MCF 10A (cell line): Measurements from ENCODE around the gene HSPB8. TPM values are rescaled to one million over a fixed set of nuclear protein-coding genes. Genes with fewer than 3 reads are reported as not detected.

Experiments
- BruUV-seq: library from RNA; stranded (reverse); fragments of 400-500 nt; replicated peaks from 2 replicates; lab custom pipeline; 2021; lab: Mats Ljungman, UMichigan
- CTCF ChIA-PET: fragments of 300-600 bp; sonication (Branson Sonifier 250); formaldehyde crosslinking; extraction: SDS; loops from one replicate; lab custom pipeline; 2021; ENCODE audit warnings: antibody characterized with exemption, inconsistent platforms; lab: Yijun Ruan, JAX
- POLR2A ChIA-PET: fragments of 300-600, 350-650 bp; sonication (Branson Sonifier 250); formaldehyde crosslinking; extraction: SDS; loops from one replicate; lab custom pipeline; 2020; ENCODE audit warnings: antibody characterized with exemption, inconsistent platforms; lab: Yijun Ruan, JAX
- DNase-seq: peaks from one replicate; pipeline ENCODE4 v3.0.0-alpha.2; 2018; ENCODE audit not compliant: unreplicated experiment
- H3K27ac Mint-ChIP-seq: one replicate; pipeline ENCODE4 v1.8.0; 2022; ENCODE audit warnings: mild to moderate bottlenecking, low read depth, mixed read lengths; ENCODE audit not compliant: unreplicated experiment
- H3K27me3 Mint-ChIP-seq: one replicate; pipeline ENCODE4 v1.8.0; 2022; ENCODE audit warnings: mixed read lengths; ENCODE audit not compliant: insufficient read depth, unreplicated experiment
- H3K36me3 Mint-ChIP-seq: one replicate; pipeline ENCODE4 v1.8.0; 2022; ENCODE audit warnings: mild to moderate bottlenecking, moderate library complexity, mixed read lengths; ENCODE audit not compliant: insufficient read depth, unreplicated experiment
- H3K4me1 Mint-ChIP-seq: one replicate; pipeline ENCODE4 v1.8.0; 2022; ENCODE audit warnings: mixed read lengths; ENCODE audit not compliant: insufficient read depth, unreplicated experiment
- H3K4me3 Mint-ChIP-seq: one replicate; pipeline ENCODE4 v1.8.0; 2022; ENCODE audit warnings: mild to moderate bottlenecking, moderate library complexity, mixed read lengths; ENCODE audit not compliant: unreplicated experiment
- H3K9me3 Mint-ChIP-seq: one replicate; pipeline ENCODE4 v1.8.0; 2022; ENCODE audit warnings: mixed read lengths; ENCODE audit not compliant: unreplicated experiment
- intact Hi-C: fragments of 100-400 bp; cut with micrococcal nuclease; formaldehyde crosslinking; loops from 2 replicates; pipeline ENCODE4 v1.14.1; 2022
- total RNA-seq: library from RNA; stranded (reverse); gene quantifications from 2 replicates; pipeline ENCODE4 v1.2.3, GENCODE V29; 2022
- TF ChIP-seq, protein P1 (sequence below): fragments of 200-600 bp; IDR thresholded peaks from one replicate; pipeline ENCODE4 v1.8.0; 2022; ENCODE audit warnings: antibody characterized with exemption, mild to moderate bottlenecking; ENCODE audit not compliant: unreplicated experiment

HSPB8 gene
- total RNA-seq, 1 experiment from 2014 or later = 0.23 TPM

GRCh38 chr12:119206348-119207062 is 27.8 kb downstream of the HSPB8 start:
- H3K27me3 Mint-ChIP-seq = no peaks in the 10 kb centered on the region
- peaks cover 8% of the 10 kb centered on the region for H3K9me3 Mint-ChIP-seq
- TF ChIP-seq, protein P1, sequence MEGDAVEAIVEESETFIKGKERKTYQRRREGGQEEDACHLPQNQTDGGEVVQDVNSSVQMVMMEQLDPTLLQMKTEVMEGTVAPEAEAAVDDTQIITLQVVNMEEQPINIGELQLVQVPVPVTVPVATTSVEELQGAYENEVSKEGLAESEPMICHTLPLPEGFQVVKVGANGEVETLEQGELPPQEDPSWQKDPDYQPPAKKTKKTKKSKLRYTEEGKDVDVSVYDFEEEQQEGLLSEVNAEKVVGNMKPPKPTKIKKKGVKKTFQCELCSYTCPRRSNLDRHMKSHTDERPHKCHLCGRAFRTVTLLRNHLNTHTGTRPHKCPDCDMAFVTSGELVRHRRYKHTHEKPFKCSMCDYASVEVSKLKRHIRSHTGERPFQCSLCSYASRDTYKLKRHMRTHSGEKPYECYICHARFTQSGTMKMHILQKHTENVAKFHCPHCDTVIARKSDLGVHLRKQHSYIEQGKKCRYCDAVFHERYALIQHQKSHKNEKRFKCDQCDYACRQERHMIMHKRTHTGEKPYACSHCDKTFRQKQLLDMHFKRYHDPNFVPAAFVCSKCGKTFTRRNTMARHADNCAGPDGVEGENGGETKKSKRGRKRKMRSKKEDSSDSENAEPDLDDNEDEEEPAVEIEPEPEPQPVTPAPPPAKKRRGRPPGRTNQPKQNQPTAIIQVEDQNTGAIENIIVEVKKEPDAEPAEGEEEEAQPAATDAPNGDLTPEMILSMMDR = no peak
- no peak overlapping the region for H3K27ac Mint-ChIP-seq
- ChIA-PET POLR2A (no interaction called here), CTCF (no interaction called here)
- H3K4me3 Mint-ChIP-seq = no peak overlapping the region
- no peaks in the 10 kb centered on the region for H3K36me3 Mint-ChIP-seq
- no peaks in the 10 kb centered on the region for H3K4me1 Mint-ChIP-seq
- no peak for DNase-seq
- no TSS peak for BruUV-seq
- intact Hi-C loops = no loop called here

DNA sequence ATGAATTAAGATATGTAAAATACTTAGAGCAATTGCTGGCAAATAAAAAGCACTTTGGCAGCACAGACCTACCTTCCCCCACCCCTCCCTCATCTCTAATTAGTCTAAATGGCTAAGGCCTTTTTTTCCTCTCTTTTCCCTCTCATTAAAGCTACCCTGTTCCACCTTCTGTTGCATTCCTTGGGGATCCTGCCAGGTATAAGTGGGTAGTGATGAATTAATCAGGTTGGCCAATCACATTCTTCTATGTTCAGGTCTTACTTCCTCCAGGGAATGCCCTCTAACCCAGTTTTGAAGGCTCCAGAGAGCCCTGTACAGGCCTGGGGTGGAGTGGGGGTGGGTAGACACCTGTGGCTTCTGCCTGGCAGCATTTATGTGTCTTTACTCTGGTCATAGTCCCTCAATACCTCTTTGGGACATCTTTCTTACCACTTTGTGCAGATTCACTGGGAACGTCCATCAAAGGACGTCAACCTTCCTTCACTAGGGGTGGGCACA is 28.4 kb downstream of the HSPB8 start:
- Mint-ChIP-seq H3K27ac (no peak overlapping the region), H3K9me3 (peaks cover 8% of the 10 kb centered on the region), H3K4me3 (no peak overlapping the region), H3K27me3 (no peaks in the 10 kb centered on the region), H3K36me3 (no peaks in the 10 kb centered on the region), H3K4me1 (no peaks in the 10 kb centered on the region)
- POLR2A ChIA-PET = no interaction called here
- intact Hi-C loops = no loop called here
- CTCF ChIA-PET = interaction anchor here (0.6 kb wide), 1 partner anchor 31 kb away, joined by 3 read pairs; no protein-coding TSS in a partner anchor
- TF ChIP-seq, protein P1 = no peak
- DNase-seq = no peak
- BruUV-seq = no TSS peak

DNA sequence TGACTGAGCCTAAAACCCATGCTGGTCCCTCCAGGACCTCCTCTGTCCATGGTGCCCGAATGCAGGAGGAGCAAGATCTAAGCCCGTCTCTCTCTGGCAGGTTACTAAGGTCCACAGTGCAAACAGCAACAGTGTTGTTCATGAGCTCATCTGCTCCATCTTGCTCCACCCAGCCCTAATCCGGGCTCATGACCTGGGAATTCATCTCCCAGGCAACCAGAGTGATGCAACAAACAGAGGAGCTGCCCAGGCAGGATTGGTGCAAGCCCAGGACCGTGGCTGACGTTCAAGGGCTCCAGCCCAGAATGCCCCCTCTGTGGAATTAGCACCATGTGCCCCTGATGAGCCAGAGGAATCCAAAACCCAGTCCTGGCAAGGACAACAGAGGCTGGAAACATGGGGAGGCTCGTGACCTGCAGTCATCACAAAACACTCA is 29.9 kb downstream of the HSPB8 start:
- H3K27me3 Mint-ChIP-seq = no peaks in the 10 kb centered on the region
- H3K27ac Mint-ChIP-seq = peak overlapping the region; percentile 43
- H3K4me3 Mint-ChIP-seq = no peak overlapping the region
- peaks cover 6% of the 10 kb centered on the region for H3K36me3 Mint-ChIP-seq
- POLR2A ChIA-PET = no interaction called here
- TF ChIP-seq, protein P1 = no peak
- CTCF ChIA-PET = no interaction called here
- H3K9me3 Mint-ChIP-seq = peaks cover 8% of the 10 kb centered on the region
- BruUV-seq = no TSS peak
- DNase-seq = peak; percentile 22
- intact Hi-C loops = no loop called here
- H3K4me1 Mint-ChIP-seq = no peaks in the 10 kb centered on the region

GRCh38 chr12:119211884-119212283 is 33.2 kb downstream of the HSPB8 start:
- no peak overlapping the region for H3K27ac Mint-ChIP-seq
- no peak for DNase-seq
- ChIA-PET CTCF (interaction anchor here (0.5 to 0.6 kb wide), 2 partner anchors 217 to 417 kb away, joined by 3 to 4 read pairs; no protein-coding TSS in a partner anchor), POLR2A (no interaction called here)
- no peaks in the 10 kb centered on the region for H3K4me1 Mint-ChIP-seq
- H3K9me3 Mint-ChIP-seq = peaks cover 23% of the 10 kb centered on the region
- H3K4me3 Mint-ChIP-seq = no peak overlapping the region
- H3K27me3 Mint-ChIP-seq = peaks cover 3% of the 10 kb centered on the region
- peaks cover 7% of the 10 kb centered on the region for H3K36me3 Mint-ChIP-seq
- TF ChIP-seq, protein P1 = no peak
- no TSS peak for BruUV-seq
- intact Hi-C loops = no loop called here
